Measurements from ENCODE around the gene NRARP. TPM values are rescaled to one million over a fixed set of nuclear protein-coding genes. Genes with fewer than 3 reads are reported as not detected.
"Not testable (repeated sequence)": the region's sequence is repeated elsewhere in the genome, so short reads cannot be mapped to it uniquely, and the experiment has no call there.

Gene NRARP
- total RNA-seq, 1 donor from 2014 or later = 9.9 TPM

- peak; percentile 63 for DNase-seq
Observed at GRCh38 chr9:137276473-137277328, 25.4 kb downstream of the NRARP start.

- no peak for DNase-seq
Observed at GRCh38 chr9:137275588-137276472, 26.2 kb downstream of the NRARP start.

- no peak for DNase-seq
Observed at GRCh38 chr9:137275203-137275587, 26.9 kb downstream of the NRARP start.

- no peak for DNase-seq
Observed at GRCh38 chr9:137273611-137274320, 28.3 kb downstream of the NRARP start.

- no peak for DNase-seq
Observed at GRCh38 chr9:137273095-137273490, 29.0 kb downstream of the NRARP start.

- DNase-seq = no peak
Observed at GRCh38 chr9:137272241-137273094, 29.6 kb downstream of the NRARP start.

GRCh38 chr9:137271696-137272076, 30.4 kb downstream of the NRARP start:
- no peak for DNase-seq

GRCh38 chr9:137270929-137271695, 31.0 kb downstream of the NRARP start:
- DNase-seq = no peak

GRCh38 chr9:137269231-137269772, 32.8 kb downstream of the NRARP start:
- no peak for DNase-seq

GRCh38 chr9:137268538-137269201, 33.4 kb downstream of the NRARP start:
- DNase-seq = no peak

- DNase-seq = no peak
Observed at GRCh38 chr9:137267933-137268355, 34.1 kb downstream of the NRARP start.

- DNase-seq = no peak
Observed at GRCh38 chr9:137266585-137267453, 35.3 kb downstream of the NRARP start.

GRCh38 chr9:137266162-137266527, 35.9 kb downstream of the NRARP start:
- DNase-seq = no peak

GRCh38 chr9:137265496-137266161, 36.4 kb downstream of the NRARP start:
- DNase-seq = no peak

GRCh38 chr9:137264067-137264466, 38.0 kb downstream of the NRARP start:
- no peak for DNase-seq

- DNase-seq = no peak
Observed at GRCh38 chr9:137263506-137263905, 38.6 kb downstream of the NRARP start.

- no peak for DNase-seq
Observed at GRCh38 chr9:137262909-137263285, 39.2 kb downstream of the NRARP start.

- not testable (repeated sequence) for DNase-seq
Observed at GRCh38 chr9:137262173-137262908, 39.7 kb downstream of the NRARP start.

All from skin of body (tissue), 2 donors.